GM21825 (cell line): Measurements from ENCODE around the gene SATB1.
"Not testable (repeated sequence)": the region's sequence is repeated elsewhere in the genome, so short reads cannot be mapped to it uniquely, and the experiment has no call there.

ENCODE experiments used
- ATAC-seq: cut with Tn5 transposase; IDR thresholded peaks from one replicate; pipeline ENCODE4 v1.9.1; 2021; ENCODE audit warnings: mild to moderate bottlenecking, moderate library complexity; ENCODE audit not compliant: unreplicated experiment

SATB1 gene

GRCh38 chr3:18355832-18356231 is 69.3 kb downstream of the SATB1 start:
- ATAC-seq: no peak

- ATAC-seq: no peak
Measured at GRCh38 chr3:18354701-18355100, 70.4 kb downstream of the SATB1 start.

GRCh38 chr3:18351823-18352744 is 73.1 kb downstream of the SATB1 start:
- ATAC-seq: no peak

- no peak for ATAC-seq
Measured at GRCh38 chr3:18351069-18351628, 74.0 kb downstream of the SATB1 start.

GRCh38 chr3:18349197-18349798 is 75.8 kb downstream of the SATB1 start:
- ATAC-seq: no peak

GRCh38 chr3:18346097-18346496 is 79.0 kb downstream of the SATB1 start:
- no peak for ATAC-seq

- ATAC-seq: no peak
Measured at GRCh38 chr3:18345015-18345367, 80.1 kb downstream of the SATB1 start.

GRCh38 chr3:18344306-18345014 is 80.7 kb downstream of the SATB1 start:
- ATAC-seq: no peak

- ATAC-seq: no peak
Measured at GRCh38 chr3:18343809-18344208, 81.3 kb downstream of the SATB1 start.

- ATAC-seq: no peak
Measured at GRCh38 chr3:18338827-18339514, 86.2 kb downstream of the SATB1 start.

GRCh38 chr3:18337231-18337630 is 87.9 kb downstream of the SATB1 start:
- ATAC-seq: no peak

GRCh38 chr3:18334837-18335601 is 90.1 kb downstream of the SATB1 start:
- ATAC-seq: no peak

GRCh38 chr3:18330772-18331441 is 94.2 kb downstream of the SATB1 start:
- not testable (repeated sequence) for ATAC-seq

- no peak for ATAC-seq
Measured at GRCh38 chr3:18308096-18308650, 117.0 kb downstream of the SATB1 start.

- ATAC-seq: no peak
Measured at GRCh38 chr3:18307529-18307928, 117.6 kb downstream of the SATB1 start.

- ATAC-seq: no peak
Measured at GRCh38 chr3:18302517-18302916, 122.6 kb downstream of the SATB1 start.

- ATAC-seq: no peak
Measured at GRCh38 chr3:18301781-18302180, 123.4 kb downstream of the SATB1 start.

GRCh38 chr3:18300916-18301315 is 124.2 kb downstream of the SATB1 start:
- ATAC-seq: no peak

GRCh38 chr3:18297126-18297525 is 128.0 kb downstream of the SATB1 start:
- ATAC-seq: no peak
